Smooth muscle cell (in vitro differentiated cells): Measurements from ENCODE around the gene FAM50B. TPM values are rescaled to one million over a fixed set of nuclear protein-coding genes. Genes with fewer than 3 reads are reported as not detected.

Experiments used
- DNase-seq: peaks from one replicate; lab custom pipeline; 2025; ENCODE audit not compliant: unreplicated experiment; lab: John Stamatoyannopoulos, UW
- H2AFZ ChIP-seq: fragments of 200-600 bp; sonication (generic); 2 replicates; pipeline ENCODE4 v1.6.0; 2016; ENCODE audit warnings: antibody characterized with exemption, low read depth, mild to moderate bottlenecking
- H3F3A ChIP-seq: fragments of 200-600 bp; sonication (generic); 2 replicates; pipeline ENCODE4 v1.6.0; 2017; ENCODE audit warnings: antibody characterized with exemption, low read depth
- H3K27ac ChIP-seq: fragments of 200-600 bp; sonication (generic); 2 replicates; pipeline ENCODE4 v1.5.1; 2016; ENCODE audit warnings: low read depth, mild to moderate bottlenecking
- H3K27me3 ChIP-seq: fragments of 200-600 bp; sonication (generic); 2 replicates; pipeline ENCODE4 v1.6.1; 2016; ENCODE audit warnings: low read depth, mild to moderate bottlenecking
- H3K36me3 ChIP-seq: fragments of 200-600 bp; sonication (generic); 2 replicates; pipeline ENCODE4 v1.5.1; 2016; ENCODE audit warnings: low read depth
- H3K4me1 ChIP-seq: fragments of 200-600 bp; sonication (generic); 2 replicates; pipeline ENCODE4 v1.5.1; 2016; ENCODE audit warnings: low read depth
- H3K4me2 ChIP-seq: fragments of 200-600 bp; sonication (generic); 2 replicates; pipeline ENCODE4 v1.6.0; 2016; ENCODE audit warnings: mild to moderate bottlenecking
- H3K4me3 ChIP-seq: fragments of 200-600 bp; sonication (generic); 2 replicates; pipeline ENCODE4 v1.5.1; 2016; ENCODE audit warnings: mild to moderate bottlenecking
- H3K79me2 ChIP-seq: fragments of 200-600 bp; sonication (generic); 2 replicates; pipeline ENCODE4 v1.6.0; 2016; ENCODE audit warnings: low read depth, mild to moderate bottlenecking
- H3K9ac ChIP-seq: fragments of 200-600 bp; sonication (generic); 2 replicates; pipeline ENCODE4 v1.6.0; 2016; ENCODE audit warnings: low read depth
- H3K9me3 ChIP-seq: fragments of 200-600 bp; sonication (generic); replicated peaks from 2 replicates; pipeline ENCODE4 v1.5.1; 2016; ENCODE audit warnings: low read depth
- H4K20me1 ChIP-seq: fragments of 200-600 bp; sonication (generic); 2 replicates; pipeline ENCODE4 v1.6.0; 2016; ENCODE audit warnings: low read depth
- CTCF ChIP-seq: fragments of 200-600 bp; sonication (generic); IDR thresholded peaks from 2 replicates; pipeline ENCODE4 v1.5.1; 2017; ENCODE audit warnings: borderline replicate concordance, mild to moderate bottlenecking, antibody characterized with exemption; ENCODE audit not compliant: insufficient read depth, poor library complexity, severe bottlenecking
- WGBS: methylation state at CpG from one replicate; pipeline ENCODE4 v1.1.7; 2016; ENCODE audit warnings: low lambda C conversion rate; 5-methylcytosine and 5-hydroxymethylcytosine counted together
- polyA plus RNA-seq: library from polyadenylated mRNA; unstranded; fragments of >200 nt; fragmentation: Nextera tagmentation; extraction: Ambion mirVana; gene quantifications from 2 replicates; pipeline ENCODE4 v1.2.1, GENCODE V29; 2016
- total RNA-seq: library from RNA; depleted of rRNA; stranded (reverse); fragments of >200 nt; gene quantifications from 2 replicates; pipeline ENCODE4 v1.2.3, GENCODE V29; 2014

Gene FAM50B
- total and polyA plus RNA-seq, 2 experiments from 2014 or later, result 4.3 to 6.3 TPM

GRCh38 chr6:3899970-3900439, 50.8 kb downstream of the FAM50B start:
- H3K4me2 ChIP-seq, result no peak overlapping the region
- no peaks in the 10 kb centered on the region for H3K4me1 ChIP-seq
- no peak overlapping the region for H3K4me3 ChIP-seq
- H3K9me3 ChIP-seq, result no peaks in the 10 kb centered on the region
- WGBS, result 94% methylated on average over 14 of the region's 14 CpGs
- H4K20me1 ChIP-seq, result no peaks in the 10 kb centered on the region
- H3K27ac ChIP-seq, result no peak overlapping the region
- H3F3A ChIP-seq, result no peaks in the 10 kb centered on the region
- DNase-seq, result no peak
- no peak overlapping the region for H2AFZ ChIP-seq
- H3K9ac ChIP-seq, result no peak overlapping the region
- no peak for TF ChIP-seq CTCF
- no peaks in the 10 kb centered on the region for H3K79me2 ChIP-seq
- no peaks in the 10 kb centered on the region for H3K27me3 ChIP-seq
- H3K36me3 ChIP-seq, result no peaks in the 10 kb centered on the region

Other genes with a start within 250 kb of the FAM50B start
- gene PXDC1, start 97.7 kb upstream of the FAM50B start, total RNA-seq, result 44.0 and 49.1 TPM in 2 replicates
- gene PXDC1, start 97.7 kb upstream of the FAM50B start, polyA plus RNA-seq, result 72.7 and 78.6 TPM in 2 replicates
- gene FAM217A, start 229.8 kb downstream of the FAM50B start, total RNA-seq, result not detected in 2 replicates
- not detected in 2 replicates for gene FAM217A, start 229.8 kb downstream of the FAM50B start, polyA plus RNA-seq